OCI-LY1 (cell line): ENCODE measurements around the gene PRDM13.
"Not testable (repeated sequence)": the region's sequence is repeated elsewhere in the genome, so short reads cannot be mapped to it uniquely, and the experiment has no call there.

ENCODE experiments used
- H2AFZ ChIP-seq: fragments of 200-600 bp; sonication (generic), shearing (Covaris generic); 2 replicates; pipeline ENCODE4 v1.6.0; 2014; ENCODE audit warnings: antibody characterized with exemption, mild to moderate bottlenecking, low read length
- H3F3A ChIP-seq: fragments of 200-600 bp; sonication (generic), shearing (Covaris generic); 2 replicates; pipeline ENCODE4 v1.6.0; 2014; ENCODE audit warnings: mild to moderate bottlenecking, antibody characterized with exemption, low read length, moderate library complexity; ENCODE audit not compliant: insufficient read depth
- H3K27ac ChIP-seq: fragments of 200-600 bp; sonication (generic); 2 replicates; pipeline ENCODE4 v1.5.1; 2014; ENCODE audit warnings: low read length, mixed run types, mild to moderate bottlenecking, low read depth; ENCODE audit not compliant: poor library complexity, severe bottlenecking
- H3K27me3 ChIP-seq: fragments of 200-600 bp; sonication (generic); 2 replicates; pipeline ENCODE4 v1.6.0; 2014; ENCODE audit warnings: antibody characterized with exemption, mild to moderate bottlenecking, low read length, moderate library complexity; ENCODE audit not compliant: insufficient read depth
- H3K36me3 ChIP-seq: fragments of 200-600 bp; sonication (generic); 2 replicates; pipeline ENCODE4 v1.6.1; 2014; ENCODE audit warnings: mild to moderate bottlenecking, antibody characterized with exemption, low read length, moderate library complexity, mixed read lengths; ENCODE audit not compliant: insufficient read depth
- H3K4me1 ChIP-seq: fragments of 200-600 bp; sonication (generic); 2 replicates; pipeline ENCODE4 v1.5.1; 2014; ENCODE audit warnings: mild to moderate bottlenecking, low read length, moderate library complexity; ENCODE audit not compliant: insufficient read depth, severe bottlenecking
- H3K4me2 ChIP-seq: fragments of 200-600 bp; sonication (generic), shearing (Covaris generic); 2 replicates; pipeline ENCODE4 v1.6.1; 2014; ENCODE audit warnings: low read length
- H3K4me3 ChIP-seq: fragments of 200-600 bp; sonication (generic); 2 replicates; pipeline ENCODE4 v1.5.1; 2014; ENCODE audit warnings: low read length, low read depth, mild to moderate bottlenecking, mixed read lengths; ENCODE audit not compliant: poor library complexity, severe bottlenecking
- H3K79me2 ChIP-seq: fragments of 200-600 bp; shearing (Covaris generic); 2 replicates; pipeline ENCODE4 v1.6.1; 2016; ENCODE audit warnings: mixed run types, low read length, mixed read lengths; ENCODE audit not compliant: insufficient read depth
- H3K9ac ChIP-seq: fragments of 200-600 bp; sonication (generic), shearing (Covaris generic); 2 replicates; pipeline ENCODE4 v1.6.1; 2014; ENCODE audit warnings: mild to moderate bottlenecking, low read length, mixed read lengths
- H3K9me2 ChIP-seq: fragments of 200-600 bp; sonication (generic), shearing (Covaris generic); 2 replicates; pipeline ENCODE4 v1.6.1; 2014; ENCODE audit warnings: low read depth, mild to moderate bottlenecking, low read length, mixed read lengths
- H3K9me3 ChIP-seq: fragments of 200-600 bp; shearing (Covaris generic); 2 replicates; pipeline ENCODE4 v1.6.1; 2014; ENCODE audit warnings: low read length, mixed read lengths
- H4K20me1 ChIP-seq: fragments of 200-600 bp; sonication (generic), shearing (Covaris generic); 2 replicates; pipeline ENCODE4 v1.6.0; 2016; ENCODE audit warnings: mild to moderate bottlenecking, low read length; ENCODE audit not compliant: insufficient read depth
- CTCF ChIP-seq: fragments of 200-600 bp; sonication (generic), shearing (Covaris generic); IDR thresholded peaks from 2 replicates; pipeline ENCODE4 v1.5.1; 2017; ENCODE audit warnings: mild to moderate bottlenecking, antibody characterized with exemption, low read length, moderate library complexity, mixed read lengths
- EZH2 ChIP-seq: fragments of 200-600 bp; sonication (generic), shearing (Covaris generic); IDR thresholded peaks from 2 replicates; pipeline ENCODE4 v1.8.0; 2017; ENCODE audit warnings: borderline replicate concordance, mixed run types, mild to moderate bottlenecking, antibody characterized with exemption, low read length, moderate library complexity, mixed read lengths

Gene PRDM13

DNA sequence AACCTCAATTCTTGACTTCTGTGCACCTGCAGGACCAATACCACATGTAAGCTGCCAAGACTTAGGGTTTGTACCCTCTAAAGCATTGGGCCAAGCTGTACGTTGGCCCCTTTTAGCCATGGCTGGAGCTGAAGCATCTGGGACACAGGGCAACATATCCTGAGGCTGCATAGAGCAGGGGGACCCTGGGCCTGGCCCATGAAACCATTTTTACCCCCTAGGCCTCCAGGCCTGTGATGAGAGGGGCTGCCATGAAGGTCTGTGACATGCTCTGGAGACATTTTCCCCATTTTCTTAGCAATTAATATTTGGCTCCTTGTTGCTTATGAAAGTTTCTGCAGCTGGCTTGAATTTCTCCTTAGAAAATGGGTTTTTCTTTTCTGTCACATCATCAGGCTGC, 31.0 kb downstream of the PRDM13 start:
- H3K27ac ChIP-seq = no peak overlapping the region
- no peaks in the 10 kb centered on the region for H3K9me2 ChIP-seq
- no peaks in the 10 kb centered on the region for H3K27me3 ChIP-seq
- H3F3A ChIP-seq = no peaks in the 10 kb centered on the region
- no peak overlapping the region for H3K4me3 ChIP-seq
- no peaks in the 10 kb centered on the region for H3K9me3 ChIP-seq
- no peaks in the 10 kb centered on the region for H3K79me2 ChIP-seq
- H3K4me1 ChIP-seq = no peaks in the 10 kb centered on the region
- no peak for TF ChIP-seq EZH2
- no peak for TF ChIP-seq CTCF
- no peaks in the 10 kb centered on the region for H4K20me1 ChIP-seq
- H2AFZ ChIP-seq = no peak overlapping the region
- no peak overlapping the region for H3K4me2 ChIP-seq
- no peak overlapping the region for H3K9ac ChIP-seq
- no peaks in the 10 kb centered on the region for H3K36me3 ChIP-seq

DNA sequence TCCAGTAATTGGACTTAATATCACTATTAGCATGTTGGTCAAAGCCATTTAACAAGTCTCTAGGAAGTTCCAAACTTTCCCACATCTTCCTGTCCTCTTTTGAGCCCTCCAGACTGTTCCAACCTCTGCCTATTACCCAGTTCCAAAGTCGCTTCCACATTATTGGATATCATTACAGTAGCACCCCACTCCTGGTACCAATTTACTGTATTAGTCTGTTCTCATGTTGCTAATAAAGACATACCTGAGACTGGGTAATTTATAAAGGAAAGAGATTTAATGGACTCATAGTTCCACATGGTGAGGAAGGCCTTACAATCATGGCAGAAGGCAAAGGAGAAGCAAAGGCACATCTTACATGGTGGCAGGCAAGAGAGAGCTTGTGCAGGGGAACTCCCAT, 31.7 kb downstream of the PRDM13 start:
- H4K20me1 ChIP-seq, H3K79me2 ChIP-seq: not testable (repeated sequence)

DNA sequence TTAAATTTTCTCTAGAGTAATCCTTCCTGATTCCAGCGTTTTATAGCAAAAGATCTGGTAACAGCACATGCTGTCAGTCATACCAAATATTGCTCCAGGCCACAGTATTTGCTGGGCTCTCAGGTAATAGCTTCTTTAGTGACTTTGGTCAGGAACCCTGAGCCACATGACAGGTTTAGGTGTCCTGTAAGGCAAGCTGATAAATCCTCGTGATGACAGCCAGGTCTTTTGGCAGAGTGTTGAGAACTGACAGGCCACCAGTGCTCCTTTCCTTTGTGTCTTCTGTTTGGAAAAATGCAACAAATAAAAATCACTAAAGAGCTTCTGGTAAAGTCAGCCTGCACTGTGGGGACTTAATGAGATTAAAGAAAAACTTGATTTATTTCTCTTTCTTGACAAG, 34.6 kb downstream of the PRDM13 start:
- TF ChIP-seq EZH2 (no peak), CTCF (no peak)
- H3K27ac ChIP-seq = no peak overlapping the region
- no peaks in the 10 kb centered on the region for H3K79me2 ChIP-seq
- no peaks in the 10 kb centered on the region for H3K9me3 ChIP-seq
- no peaks in the 10 kb centered on the region for H3K4me1 ChIP-seq
- no peaks in the 10 kb centered on the region for H3K9me2 ChIP-seq
- H2AFZ ChIP-seq = no peak overlapping the region
- H3K27me3 ChIP-seq = no peaks in the 10 kb centered on the region
- H3K4me2 ChIP-seq = no peak overlapping the region
- H3K4me3 ChIP-seq = no peak overlapping the region
- H4K20me1 ChIP-seq = no peaks in the 10 kb centered on the region
- no peaks in the 10 kb centered on the region for H3K36me3 ChIP-seq
- H3K9ac ChIP-seq = no peak overlapping the region
- no peaks in the 10 kb centered on the region for H3F3A ChIP-seq

More for the DNA sequence above, 31.7 kb downstream of the PRDM13 start:
- H3K4me2 ChIP-seq, H3K9ac ChIP-seq, H3F3A ChIP-seq, H3K9me2 ChIP-seq, H3K27ac ChIP-seq, H3K27me3 ChIP-seq, H2AFZ ChIP-seq, H3K4me1 ChIP-seq, H3K36me3 ChIP-seq, H3K9me3 ChIP-seq, H3K4me3 ChIP-seq: not testable (repeated sequence)

DNA sequence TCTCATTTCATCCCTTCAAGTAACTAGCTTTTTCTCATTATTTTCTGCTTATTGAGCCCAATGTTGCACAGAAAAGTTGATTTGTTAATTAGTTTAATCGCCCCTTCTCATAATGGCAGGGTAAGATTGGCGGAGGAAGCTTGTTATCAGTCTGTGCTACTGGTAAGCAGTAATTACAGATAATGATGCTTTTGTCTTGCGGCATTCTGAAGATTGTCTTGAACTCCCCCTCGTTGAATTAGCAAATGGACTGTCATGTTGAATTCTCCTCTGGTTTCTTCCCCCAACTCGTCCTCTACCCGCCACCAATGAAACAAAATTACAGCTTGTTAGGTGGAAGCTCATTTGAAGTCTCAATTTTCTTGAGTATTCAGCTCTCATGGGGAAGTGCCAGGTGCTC, 39.4 kb downstream of the PRDM13 start:
- Histone ChIP-seq H3F3A (no peaks in the 10 kb centered on the region), H3K79me2 (no peaks in the 10 kb centered on the region), H4K20me1 (no peaks in the 10 kb centered on the region), H3K9me3 (no peaks in the 10 kb centered on the region), H3K27ac (no peak overlapping the region), H3K4me3 (no peak overlapping the region), H3K4me1 (no peaks in the 10 kb centered on the region), H2AFZ (no peak overlapping the region), H3K4me2 (no peak overlapping the region), H3K36me3 (no peaks in the 10 kb centered on the region), H3K9ac (no peak overlapping the region), H3K27me3 (no peaks in the 10 kb centered on the region), H3K9me2 (no peaks in the 10 kb centered on the region)
- TF ChIP-seq CTCF (no peak), EZH2 (no peak)

DNA sequence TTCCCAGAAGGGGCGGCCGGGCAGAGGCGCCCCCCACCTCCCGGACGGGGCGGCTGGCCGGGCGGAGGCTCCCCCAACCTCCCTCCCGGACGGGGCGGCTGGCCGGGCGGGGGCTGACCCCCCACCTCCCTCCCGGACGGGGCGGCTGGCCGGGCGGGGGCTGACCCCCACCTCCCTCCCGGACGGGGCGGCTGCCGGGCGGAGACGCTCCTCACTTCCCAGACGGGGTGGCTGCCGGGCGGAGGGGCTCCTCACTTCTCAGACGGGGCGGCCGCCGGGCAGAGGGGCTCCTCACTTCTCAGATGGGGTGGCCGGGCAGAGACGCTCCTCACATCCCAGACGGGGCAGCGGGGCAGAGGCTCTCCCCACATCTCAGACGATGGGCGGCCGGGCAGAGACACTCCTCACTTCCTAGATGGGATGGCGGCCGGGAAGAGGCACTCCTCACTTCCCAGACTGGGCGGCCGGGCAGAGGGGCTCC, 43.5 kb downstream of the PRDM13 start:
- H3F3A ChIP-seq, H3K9me2 ChIP-seq, H3K4me2 ChIP-seq, H3K27ac ChIP-seq, H3K4me1 ChIP-seq, H3K79me2 ChIP-seq, H3K36me3 ChIP-seq, H4K20me1 ChIP-seq, H3K9ac ChIP-seq, H3K27me3 ChIP-seq, H2AFZ ChIP-seq, H3K4me3 ChIP-seq, H3K9me3 ChIP-seq: not testable (repeated sequence)
